Stomach (tissue), 9 donors: ENCODE results near the gene CCDC152. TPM values are rescaled to one million over a fixed set of nuclear protein-coding genes. Genes with fewer than 3 reads are reported as not detected.
A peak's percentile ranks its signal among the peaks of the same experiment; 100 is the strongest.

Experiments
- DNase-seq, 2 donors: peaks; one replicate each; pipeline versions ENCODE4 v3.0.0 to v3.0.0-alpha.2; 2013 to 2019
- H3K27ac ChIP-seq, 5 donors: fragments of 200-600 bp in 4 of 5; sonication (generic) in 4 of 5; one replicate each; pipeline ENCODE4 v1.5.1; 2013 to 2019; ENCODE audit warnings: mild to moderate bottlenecking in 1 of 5, moderate library complexity in 1 of 5
- H3K27me3 ChIP-seq, 3 donors: fragments of 200-600 bp; sonication (generic); one replicate each; pipeline ENCODE4 v1.5.1; 2017 to 2019; ENCODE audit warnings: mixed run types in 1 of 3
- H3K36me3 ChIP-seq, 4 donors: fragments of 200-600 bp; sonication (generic); 1 replicate in 3 of 4; 2 replicates in 1 of 4; pipeline ENCODE4 v1.5.1; 2016 to 2019
- H3K4me1 ChIP-seq, 4 donors: fragments of 200-600 bp; sonication (generic); one replicate each; pipeline ENCODE4 v1.5.1; 2016 to 2019
- H3K4me3 ChIP-seq, 4 donors: fragments of 200-600 bp; sonication (generic) in 3 of 4; one replicate each; pipeline ENCODE4 v1.5.1; 2016 to 2019; ENCODE audit warnings: mild to moderate bottlenecking in 1 of 4
- H3K9me3 ChIP-seq, 4 donors: fragments of 200-600 bp; sonication (generic); one replicate each; pipeline ENCODE4 v1.5.1; 2016 to 2019
- EP300 ChIP-seq: sonication (generic); formaldehyde crosslinking; IDR thresholded peaks from one replicate; pipeline ENCODE4 v1.6.1; 2017; ENCODE audit warnings: antibody characterized with exemption
- POLR2A ChIP-seq, 4 donors: fragments of 450-650 bp; IDR thresholded peaks; one replicate each; pipeline ENCODE4 v1.6.1; 2016; ENCODE audit warnings: antibody characterized with exemption in 4 of 4, control low read depth in 2 of 4, mild to moderate bottlenecking in 1 of 4, moderate library complexity in 1 of 4
- POLR2AphosphoS5 ChIP-seq, 3 donors: sonication (generic); formaldehyde crosslinking; IDR thresholded peaks; one replicate each; pipeline ENCODE4 v1.6.1; 2016; ENCODE audit warnings: antibody characterized with exemption in 3 of 3
- WGBS, 5 donors: extraction: QIAGEN DNeasy Blood & Tissue Kit in 3 of 5; methylation state at CpG; one replicate each; pipeline versions ENCODE4 v1.1.5 to v1.1.7; 2013 to 2018; 5-methylcytosine and 5-hydroxymethylcytosine counted together
- intact Hi-C: fragments of 100-400 bp; cut with DNase I; formaldehyde crosslinking; loops from one replicate; pipeline ENCODE4 v1.15.1; 2023; ENCODE audit warnings: low total_unique reads
- polyA plus RNA-seq, 3 donors: library from polyadenylated mRNA; stranded (reverse); fragments of 200-250 nt; gene quantifications; one replicate each; pipeline ENCODE4 v1.2.3, GENCODE V29; 2013
- total RNA-seq, 5 donors: library from RNA; depleted of rRNA; stranded (reverse); fragments of >200 nt; gene quantifications; one replicate each; pipeline versions ENCODE4 v1.1.0 to v1.2.3, GENCODE V29; 2014 to 2016
- TF ChIP-seq, protein P1 (sequence below), 7 experiments: fragments of 450-650 bp in 4 of 7; fragments of 200-600 bp in 3 of 7; sonication (generic) in 3 of 7; IDR thresholded peaks; one replicate each; pipeline ENCODE4 v1.5.1; 2016 to 2019; ENCODE audit warnings: antibody characterized with exemption in 7 of 7, control low read depth in 2 of 7, mild to moderate bottlenecking in 1 of 7
- donor health status: healthy with polysubstance abuse.
- donor health status: Bipolar disorder and iron deficiency.
- donor health status: healthy.

CCDC152 gene
- total and polyA plus RNA-seq, 8 donors, result 0.68 to 15.2 (median 1.3) TPM; not detected in 2

DNA sequence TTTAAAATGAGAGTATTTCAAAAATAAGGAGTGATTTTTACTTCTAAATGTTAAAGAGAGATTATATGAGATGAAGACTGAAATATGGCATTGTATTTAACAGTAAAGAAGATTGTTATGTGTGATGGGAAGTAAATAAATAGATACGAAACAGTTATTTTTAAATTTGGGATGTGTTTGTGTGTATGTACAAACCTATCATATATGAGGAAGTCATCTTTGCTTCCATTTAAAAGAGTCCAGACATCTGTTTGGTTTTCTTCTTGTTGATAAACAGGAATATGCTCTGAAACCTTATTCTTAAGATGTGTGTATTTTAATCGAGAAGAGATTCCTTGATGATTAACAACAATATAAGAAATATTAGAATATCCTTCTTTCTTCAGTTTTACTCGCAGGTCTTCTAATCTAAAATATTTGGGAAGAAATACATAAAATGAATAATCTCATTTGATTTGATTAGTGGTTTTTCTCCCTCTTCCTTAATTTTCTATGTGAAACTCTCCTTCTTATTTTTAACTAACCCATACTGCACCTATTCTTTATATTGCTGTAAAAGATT, 50.2 kb downstream of the CCDC152 start:
- H3K4me3 ChIP-seq, result peak overlapping the region in 1 of 4 donors; percentile 60
- intact Hi-C loops, result no loop called here
- no peak overlapping the region for H3K27ac ChIP-seq
- H3K27me3 ChIP-seq, result no peaks in the 10 kb centered on the region
- peaks cover 5 to 50% (median 31%) of the 10 kb centered on the region in 4 donors for H3K4me1 ChIP-seq
- H3K36me3 ChIP-seq, result peaks cover 12 to 59% (median 55%) of the 10 kb centered on the region in 4 donors
- no peaks in the 10 kb centered on the region for H3K9me3 ChIP-seq
- DNase-seq, result no peak
- 82 to 90% (median 85%) methylated on average over 3 of the region's 3 CpGs for WGBS, 5 donors
- TF ChIP-seq, protein P1, sequence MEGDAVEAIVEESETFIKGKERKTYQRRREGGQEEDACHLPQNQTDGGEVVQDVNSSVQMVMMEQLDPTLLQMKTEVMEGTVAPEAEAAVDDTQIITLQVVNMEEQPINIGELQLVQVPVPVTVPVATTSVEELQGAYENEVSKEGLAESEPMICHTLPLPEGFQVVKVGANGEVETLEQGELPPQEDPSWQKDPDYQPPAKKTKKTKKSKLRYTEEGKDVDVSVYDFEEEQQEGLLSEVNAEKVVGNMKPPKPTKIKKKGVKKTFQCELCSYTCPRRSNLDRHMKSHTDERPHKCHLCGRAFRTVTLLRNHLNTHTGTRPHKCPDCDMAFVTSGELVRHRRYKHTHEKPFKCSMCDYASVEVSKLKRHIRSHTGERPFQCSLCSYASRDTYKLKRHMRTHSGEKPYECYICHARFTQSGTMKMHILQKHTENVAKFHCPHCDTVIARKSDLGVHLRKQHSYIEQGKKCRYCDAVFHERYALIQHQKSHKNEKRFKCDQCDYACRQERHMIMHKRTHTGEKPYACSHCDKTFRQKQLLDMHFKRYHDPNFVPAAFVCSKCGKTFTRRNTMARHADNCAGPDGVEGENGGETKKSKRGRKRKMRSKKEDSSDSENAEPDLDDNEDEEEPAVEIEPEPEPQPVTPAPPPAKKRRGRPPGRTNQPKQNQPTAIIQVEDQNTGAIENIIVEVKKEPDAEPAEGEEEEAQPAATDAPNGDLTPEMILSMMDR (IDR thresholded peaks at IDR 0.05), result no peak
- TF ChIP-seq POLR2AphosphoS5 (IDR thresholded peaks at IDR 0.05) (no peak), EP300 (no peak), POLR2A (IDR thresholded peaks at IDR 0.05) (no peak)

DNA sequence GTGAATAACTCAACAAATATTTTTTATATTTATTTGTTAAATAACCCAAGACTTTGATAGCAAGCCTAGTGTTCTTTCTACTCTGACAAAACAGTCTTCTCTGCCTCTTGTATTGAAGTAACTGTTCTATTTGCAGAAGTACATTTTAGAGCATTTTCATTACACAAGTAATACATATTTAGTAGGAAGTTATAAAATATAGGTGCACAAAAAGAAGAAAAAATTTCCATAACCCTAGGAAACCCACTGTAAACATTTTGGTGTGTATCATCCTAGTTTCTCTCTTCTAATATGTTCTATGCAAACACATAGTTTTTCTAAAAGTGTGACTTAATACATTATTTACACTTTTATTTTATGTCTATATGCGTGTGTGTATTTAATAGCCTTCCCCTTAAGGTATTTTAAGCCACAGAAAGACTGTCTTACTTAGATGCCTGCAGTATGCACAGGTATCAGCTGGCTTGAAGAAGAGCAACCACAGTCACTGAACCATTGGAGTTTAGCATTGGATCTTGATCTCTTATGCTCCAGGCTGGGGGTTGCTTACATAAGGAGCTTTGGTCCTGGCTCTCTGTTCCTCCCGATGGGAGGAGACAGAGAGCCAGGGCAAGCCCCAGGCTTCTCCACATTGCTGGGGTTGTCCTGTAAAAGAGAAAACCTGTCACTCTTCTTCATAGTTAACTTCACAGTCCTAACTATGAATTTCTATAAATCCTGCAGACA, 51.3 kb downstream of the CCDC152 start:
- H3K36me3 ChIP-seq, result peaks cover 11 to 48% (median 44%) of the 10 kb centered on the region in 4 donors
- no peak for DNase-seq
- H3K4me1 ChIP-seq, result peaks cover 11 to 61% (median 39%) of the 10 kb centered on the region in 4 donors
- H3K9me3 ChIP-seq, result no peaks in the 10 kb centered on the region
- H3K27me3 ChIP-seq, result no peaks in the 10 kb centered on the region
- 40 to 63% (median 52%) methylated on average over 2 of the region's 2 CpGs for WGBS, 5 donors
- intact Hi-C loops, result no loop called here
- peak overlapping the region; percentile 6 to 60 (median 54) for H3K4me3 ChIP-seq
- TF ChIP-seq EP300 (no peak), POLR2A (IDR thresholded peaks at IDR 0.05) (no peak), POLR2AphosphoS5 (IDR thresholded peaks at IDR 0.05) (no peak)
- TF ChIP-seq, protein P1 (IDR thresholded peaks at IDR 0.05), result no peak
- H3K27ac ChIP-seq, result peak overlapping the region in 3 of 5 donors; percentile 14 to 86 (median 40)

DNA sequence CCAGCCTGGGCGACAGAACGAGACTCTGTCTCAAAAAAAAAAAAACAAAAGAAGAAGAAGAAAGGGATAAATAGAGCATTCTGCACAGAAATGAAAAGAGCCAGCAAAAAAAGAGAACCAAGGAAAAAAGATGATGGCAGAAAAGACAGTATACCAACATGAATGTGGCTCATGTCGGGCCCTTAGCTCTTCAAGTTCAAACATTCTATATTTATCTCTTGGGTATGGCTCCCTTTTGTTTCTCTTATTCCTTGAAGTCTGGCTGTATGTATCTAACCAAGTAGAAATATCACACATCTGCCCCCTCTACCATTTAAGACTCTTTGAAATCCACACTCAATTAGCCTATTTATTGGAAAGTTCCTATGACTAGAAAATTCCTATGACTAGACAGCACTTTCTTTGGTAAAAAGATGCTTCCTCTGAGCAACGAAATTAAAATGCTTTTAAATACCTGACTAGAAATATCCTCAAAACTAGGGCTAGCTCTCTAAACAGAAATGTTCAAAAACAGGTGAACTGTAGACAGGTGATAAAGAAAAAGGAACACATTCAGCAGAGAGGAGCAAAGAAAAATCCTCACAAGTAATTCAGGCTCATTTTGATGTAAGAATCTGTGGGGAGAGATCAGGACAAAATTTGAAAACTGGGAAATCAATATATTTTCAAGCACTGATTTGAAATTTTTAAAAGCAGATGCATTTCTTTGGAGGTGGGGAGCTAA, 52.4 kb downstream of the CCDC152 start:
- WGBS, 5 donors, result 73 to 77% (median 75%) methylated on average over 4 of the region's 4 CpGs

More for the DNA sequence above, 52.4 kb downstream of the CCDC152 start:
- intact Hi-C loops, result no loop called here
- peaks cover 12 to 66% (median 44%) of the 10 kb centered on the region in 4 donors for H3K4me1 ChIP-seq
- H3K36me3 ChIP-seq, result peaks cover 11 to 36% (median 33%) of the 10 kb centered on the region in 4 donors
- no peak for DNase-seq
- H3K27ac ChIP-seq, result peak overlapping the region in 1 of 5 donors; percentile 86
- no peaks in the 10 kb centered on the region for H3K27me3 ChIP-seq
- peak overlapping the region; percentile 52 to 60 (median 56) for H3K4me3 ChIP-seq
- no peaks in the 10 kb centered on the region for H3K9me3 ChIP-seq
- TF ChIP-seq EP300 (no peak), POLR2A (IDR thresholded peaks at IDR 0.05) (no peak), POLR2AphosphoS5 (IDR thresholded peaks at IDR 0.05) (no peak)
- TF ChIP-seq, protein P1 (IDR thresholded peaks at IDR 0.05), result no peak
